ENCODE results near the gene DLX4. TPM values are rescaled to one million over a fixed set of nuclear protein-coding genes. Genes with fewer than 3 reads are reported as not detected.

Gene DLX4
- total and polyA plus RNA-seq, 2 donors (not counting 3 experiments of a cell fraction or from before 2014, with no cell fraction given) = not detected

- Histone ChIP-seq H3K9me3 (replicated peaks; ENCODE audit: control insufficient read depth, insufficient read depth, low read length) (no peaks in the 10 kb centered on the region), H3K4me2 (ENCODE audit: insufficient read depth, low read length) (no peak overlapping the region), H3K4me1 (ENCODE audit: control insufficient read depth, extremely low read depth, insufficient read depth, low read length) (no peaks in the 10 kb centered on the region), H3K27me3 (ENCODE audit: control insufficient read depth in 2 of 2, insufficient read depth in 2 of 2, low read length in 2 of 2) (peaks cover 13 to 16% of the 10 kb centered on the region in 2 experiments), H3K79me2 (ENCODE audit: control insufficient read depth, insufficient read depth, low read length) (no peaks in the 10 kb centered on the region), H3K9ac (replicated peaks; ENCODE audit: extremely low read depth, insufficient read depth, low read length) (no peak overlapping the region), H3K4me3 (replicated peaks in 1 of 3; ENCODE audit: insufficient read depth in 1 of 3, low read depth in 1 of 3, low read length in 3 of 3) (no peak overlapping the region), H4K20me1 (replicated peaks; ENCODE audit: control insufficient read depth, extremely low read depth, insufficient read depth, low read length) (no peaks in the 10 kb centered on the region), H3K36me3 (ENCODE audit: control insufficient read depth in 2 of 2, extremely low read depth in 1 of 2, insufficient read depth in 2 of 2, low read length in 2 of 2) (no peaks in the 10 kb centered on the region), H3K9me1 (replicated peaks; ENCODE audit: control insufficient read depth, extremely low read depth, insufficient read depth, low read length) (no peaks in the 10 kb centered on the region), H3K27ac (ENCODE audit: insufficient read depth, low read depth, low read length) (no peak overlapping the region), H2AFZ (ENCODE audit: low read depth, low read length) (no peak overlapping the region)
- dilution Hi-C loops (cut with MboI; ENCODE audit: extremely low pct_ligation_motif_present, low sequenced_read_pairs) = no loop called here
- CTCF ChIA-PET = interaction anchor here (0.6 kb wide), 1 partner anchor 16 kb away, joined by 3 read pairs; no protein-coding TSS in a partner anchor
- intact Hi-C loops (cut with micrococcal nuclease) = no loop called here
- DNase-seq (ENCODE audit: low read depth, low spot score) = no peak
- TF ChIP-seq POLR2A (IDR thresholded peaks at IDR 0.05; ENCODE audit: low read depth, low read length) (no peak), POLR2AphosphoS5 (IDR thresholded peaks at IDR 0.05; ENCODE audit: insufficient read depth, low read depth, low read length) (no peak), EZH2 (IDR thresholded peaks at IDR 0.05; ENCODE audit: borderline replicate concordance, low read depth, low read length, severe bottlenecking) (no peak), MYC (IDR thresholded peaks at IDR 0.05; ENCODE audit: low read depth, low read length) (no peak), FOS (IDR thresholded peaks at IDR 0.05; ENCODE audit: borderline replicate concordance, insufficient read depth, low read length) (no peak), MAX (IDR thresholded peaks at IDR 0.05; ENCODE audit: insufficient read depth, insufficient read length) (no peak), GATA2 (IDR thresholded peaks at IDR 0.05; ENCODE audit: insufficient read depth, insufficient read length, low read depth, low read length) (no peak), JUN (IDR thresholded peaks at IDR 0.05; ENCODE audit: borderline replicate concordance, insufficient read depth, insufficient read length, low read depth) (no peak)
- no peak for FAIRE-seq
- POLR2A ChIA-PET = interaction anchor here (0.5 kb wide), 1 partner anchor 130 kb away, joined by 3 read pairs; no protein-coding TSS in a partner anchor
- BruUV-seq (replicated peaks) = no TSS peak
These were observed 33.3 kb upstream of the DLX4 start for GRCh38 chr17:49935526-49936210.

Data from endothelial cell of umbilical vein (primary cell).